NT2/D1 (cell line): Measurements from ENCODE around the gene JDP2.

Experiments used
- DNase-seq: peaks from one replicate; pipeline ENCODE4 v3.0.0-alpha.2; 2011; ENCODE audit warnings: low read depth, low spot score
- H3K27me3 ChIP-seq: 2 replicates; pipeline ENCODE4 v1.6.0; 2011; ENCODE audit warnings: mild to moderate bottlenecking; ENCODE audit not compliant: insufficient read length, insufficient read depth
- H3K36me3 ChIP-seq: 2 replicates; pipeline ENCODE4 v1.6.1; 2011; ENCODE audit warnings: mild to moderate bottlenecking, low read length, mixed read lengths; ENCODE audit not compliant: insufficient read depth, insufficient read length
- H3K4me1 ChIP-seq: 2 replicates; pipeline ENCODE4 v1.5.1; 2011; ENCODE audit not compliant: insufficient read depth, insufficient read length
- H3K4me3 ChIP-seq: 2 replicates; pipeline ENCODE4 v1.5.1; 2011; ENCODE audit warnings: low read depth; ENCODE audit not compliant: insufficient read length
- H3K9ac ChIP-seq: 2 replicates; pipeline ENCODE4 v1.6.0; 2011; ENCODE audit warnings: low read depth; ENCODE audit not compliant: insufficient read length
- H3K9me3 ChIP-seq: 2 replicates; pipeline ENCODE4 v1.5.1; 2011; ENCODE audit warnings: mild to moderate bottlenecking, low read length; ENCODE audit not compliant: insufficient read depth
- SUZ12 ChIP-seq: IDR thresholded peaks from 2 replicates; pipeline ENCODE4 v1.6.1; 2011; ENCODE audit not compliant: insufficient read length, insufficient read depth; ENCODE audit errors: extremely low read depth
- YY1 ChIP-seq: IDR thresholded peaks from 2 replicates; pipeline ENCODE4 v1.6.1; 2011; ENCODE audit not compliant: insufficient read length, insufficient read depth
- ZNF274 ChIP-seq: IDR thresholded peaks from 2 replicates; pipeline ENCODE4 v1.6.1; 2011; ENCODE audit warnings: mild to moderate bottlenecking, low read depth, low read length

Gene JDP2

DNA sequence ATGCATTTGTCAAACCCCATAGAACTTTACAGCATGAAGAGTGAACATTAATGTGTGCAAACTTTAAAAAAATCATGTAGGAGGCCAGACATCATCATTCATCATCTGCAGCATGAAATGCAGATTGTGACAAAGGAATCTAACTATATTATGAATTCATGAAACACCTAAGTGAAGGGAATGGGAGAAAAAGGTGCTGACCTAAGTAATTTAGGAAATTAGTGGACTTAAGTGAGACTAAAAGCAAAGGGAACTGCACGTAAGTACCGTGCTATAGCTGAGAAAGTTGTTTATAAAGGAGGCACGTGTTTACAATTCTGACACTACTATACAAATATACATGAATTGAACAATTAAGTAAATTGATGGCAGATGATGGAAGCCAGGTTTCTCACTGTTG lies 37.6 kb upstream of the JDP2 start:
- DNase-seq: no peak
- no peaks in the 10 kb centered on the region for H3K9me3 ChIP-seq
- no peak overlapping the region for H3K9ac ChIP-seq
- no peaks in the 10 kb centered on the region for H3K27me3 ChIP-seq
- TF ChIP-seq SUZ12: no peak
- no peak for TF ChIP-seq YY1
- no peak for TF ChIP-seq ZNF274
- no peaks in the 10 kb centered on the region for H3K36me3 ChIP-seq
- no peak overlapping the region for H3K4me3 ChIP-seq
- H3K4me1 ChIP-seq: no peaks in the 10 kb centered on the region

DNA sequence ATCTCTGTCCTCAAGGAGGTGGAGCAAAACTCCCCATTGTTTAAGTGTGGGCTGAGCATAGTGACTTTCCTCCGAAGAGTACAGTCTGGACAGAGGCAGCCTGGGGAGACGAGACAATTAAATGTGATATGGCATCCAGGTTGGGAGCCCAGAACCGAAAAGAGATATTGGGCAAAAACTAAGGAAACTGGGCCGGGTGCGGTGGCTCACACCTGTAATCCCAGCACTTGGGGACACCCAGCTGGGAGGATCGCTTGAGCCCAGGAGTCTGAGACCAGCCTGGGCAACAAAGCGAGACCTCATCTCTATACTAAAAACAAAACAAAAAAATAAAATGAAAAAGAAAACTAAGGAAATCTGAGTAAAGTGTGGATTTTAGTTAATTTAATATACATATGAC lies 35.9 kb upstream of the JDP2 start:
- H3K9ac ChIP-seq: no peak overlapping the region
- no peaks in the 10 kb centered on the region for H3K9me3 ChIP-seq
- no peak overlapping the region for H3K4me3 ChIP-seq
- H3K36me3 ChIP-seq: no peaks in the 10 kb centered on the region
- no peaks in the 10 kb centered on the region for H3K4me1 ChIP-seq
- no peak for DNase-seq
- H3K27me3 ChIP-seq: no peaks in the 10 kb centered on the region
- TF ChIP-seq YY1: no peak
- TF ChIP-seq SUZ12: no peak
- TF ChIP-seq ZNF274: no peak

DNA sequence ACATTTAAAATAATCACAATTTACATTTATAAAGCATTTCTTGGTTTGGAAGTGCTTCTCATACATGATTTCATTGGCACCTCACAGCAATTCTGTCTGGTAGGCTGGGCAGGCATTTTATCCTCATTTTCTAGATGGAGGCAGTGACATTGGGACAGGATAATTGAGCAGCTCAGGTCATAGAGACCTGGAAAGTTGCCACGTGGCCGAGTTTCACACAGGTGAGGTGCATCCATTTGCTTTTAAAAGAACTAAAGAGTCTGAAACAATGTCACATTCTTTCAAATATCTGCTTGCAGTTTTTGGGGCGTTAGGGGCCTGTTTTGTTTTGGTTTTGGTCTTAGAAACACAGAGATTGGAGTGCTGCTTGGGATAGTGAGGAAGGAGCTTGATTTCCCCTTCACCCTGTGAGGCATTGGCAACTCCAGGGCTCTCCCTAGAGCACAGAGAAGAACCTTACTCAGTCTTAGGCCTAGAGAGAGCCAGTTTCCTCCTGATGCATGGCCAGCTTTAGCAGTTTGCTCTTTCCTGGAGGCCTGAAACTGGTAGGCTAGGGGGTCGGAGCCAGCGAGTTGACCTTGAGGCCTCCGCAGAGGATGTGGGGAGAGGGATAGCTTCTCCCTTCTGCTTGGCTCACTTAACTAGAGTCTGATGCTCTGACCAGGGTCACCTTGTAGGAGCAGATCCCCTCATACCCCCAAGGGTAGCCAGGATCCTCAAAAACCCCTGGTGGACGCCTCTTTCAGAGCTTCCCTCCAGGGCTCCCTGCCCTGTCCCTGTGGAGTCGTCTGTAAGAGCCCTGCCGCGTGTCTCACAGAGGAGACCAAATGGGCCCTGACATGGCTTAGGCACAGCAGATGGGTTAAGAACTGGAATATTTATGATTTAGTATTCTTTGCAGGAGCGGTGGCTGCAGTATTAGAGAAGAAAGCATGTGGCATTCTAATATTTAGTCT lies 34.9 kb upstream of the JDP2 start:
- no peak for TF ChIP-seq ZNF274
- TF ChIP-seq SUZ12: no peak
- no peak for TF ChIP-seq YY1
- no peaks in the 10 kb centered on the region for H3K4me1 ChIP-seq
- H3K27me3 ChIP-seq: no peaks in the 10 kb centered on the region
- H3K9me3 ChIP-seq: 0 out of 2 replicates have a peak, but pooled peaks cover 1% of the 10 kb centered on the region
- H3K9ac ChIP-seq: no peak overlapping the region
- DNase-seq: no peak
- H3K36me3 ChIP-seq: no peaks in the 10 kb centered on the region
- H3K4me3 ChIP-seq: no peak overlapping the region

DNA sequence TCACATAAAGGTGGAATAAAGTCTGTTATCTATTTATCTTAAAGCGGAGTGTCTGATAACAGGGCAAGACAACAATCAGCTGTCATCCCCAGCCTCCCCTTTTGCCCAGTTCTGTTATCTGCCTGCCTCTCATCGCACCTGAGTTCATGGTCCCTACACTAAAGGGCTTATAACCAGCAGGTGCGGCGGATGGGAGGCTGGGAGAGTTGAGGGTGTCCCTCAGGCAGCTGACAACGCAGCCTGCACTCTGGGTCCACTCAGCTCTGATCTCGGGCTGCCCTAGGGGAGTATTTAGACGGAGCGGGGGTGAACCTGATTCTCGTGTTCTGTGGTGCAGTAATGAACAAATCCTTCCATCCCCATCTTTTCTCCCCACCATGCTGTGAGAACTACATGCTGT lies 34.0 kb upstream of the JDP2 start:
- H3K4me3 ChIP-seq: no peak overlapping the region
- H3K27me3 ChIP-seq: no peaks in the 10 kb centered on the region
- no peaks in the 10 kb centered on the region for H3K4me1 ChIP-seq
- TF ChIP-seq YY1 (no peak), SUZ12 (no peak), ZNF274 (no peak)
- H3K9me3 ChIP-seq: peaks cover 9% of the 10 kb centered on the region; the same call in 1 of the 2 replicates
- DNase-seq: no peak
- H3K36me3 ChIP-seq: no peaks in the 10 kb centered on the region
- no peak overlapping the region for H3K9ac ChIP-seq

DNA sequence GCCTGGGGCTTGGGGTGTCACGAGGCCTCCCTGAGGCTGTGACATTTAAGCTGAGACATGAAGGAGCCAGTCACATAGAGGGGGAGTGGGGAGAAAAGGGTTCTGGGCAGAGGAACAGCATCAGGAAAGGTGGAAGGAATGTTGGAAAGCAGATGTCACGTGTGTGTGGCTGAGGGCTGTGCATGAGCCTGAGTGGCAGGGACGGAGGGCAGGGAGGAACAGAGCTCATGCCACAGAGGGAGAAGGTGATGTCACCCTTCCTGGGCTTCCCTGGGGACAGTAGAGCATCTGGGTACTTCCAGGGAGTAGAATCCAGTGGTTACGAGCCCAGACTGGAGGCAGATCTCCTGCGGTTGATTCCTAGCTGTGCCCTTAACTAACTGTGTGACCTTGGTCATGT lies 32.0 kb upstream of the JDP2 start:
- Histone ChIP-seq H3K4me1 (no peaks in the 10 kb centered on the region), H3K4me3 (no peak overlapping the region), H3K36me3 (no peaks in the 10 kb centered on the region), H3K9me3 (peaks cover 9% of the 10 kb centered on the region; the same call in 1 of the 2 replicates), H3K27me3 (no peaks in the 10 kb centered on the region), H3K9ac (no peak overlapping the region)
- TF ChIP-seq SUZ12 (no peak), YY1 (no peak), ZNF274 (no peak)
- no peak for DNase-seq

DNA sequence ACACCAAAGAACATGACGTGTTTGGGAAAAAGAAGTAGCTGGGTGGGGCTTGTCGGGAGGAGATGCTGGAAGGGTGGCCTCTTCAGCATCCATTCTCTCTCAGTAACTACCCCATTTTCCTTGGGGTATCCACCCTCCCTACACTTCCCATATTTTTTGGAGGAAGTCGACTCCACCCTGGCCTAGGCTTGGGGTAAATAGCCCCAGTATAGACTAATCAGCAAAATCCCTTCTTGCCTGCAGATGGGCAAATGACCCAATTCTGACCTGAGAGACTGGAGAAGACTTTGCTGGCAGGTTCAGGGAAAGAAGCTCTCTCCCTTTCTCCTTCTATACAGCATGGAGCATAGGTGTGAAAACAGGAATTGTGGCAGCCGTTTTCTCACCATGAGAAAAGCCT lies 28.5 kb upstream of the JDP2 start:
- Histone ChIP-seq H3K4me1 (peaks cover 3% of the 10 kb centered on the region), H3K4me3 (no peak overlapping the region), H3K36me3 (no peaks in the 10 kb centered on the region), H3K27me3 (no peaks in the 10 kb centered on the region), H3K9me3 (peaks cover 9% of the 10 kb centered on the region; the same call in 1 of the 2 replicates), H3K9ac (no peak overlapping the region)
- no peak for DNase-seq
- TF ChIP-seq YY1: no peak
- no peak for TF ChIP-seq SUZ12
- TF ChIP-seq ZNF274: no peak
